HEK293 (cell line): ENCODE data around the gene MRGPRE.

ENCODE experiments used
- CTCF ChIA-PET: fragments of 350-600 bp; formaldehyde crosslinking; extraction: SDS; loops from one replicate; lab custom pipeline; 2021; ENCODE audit warnings: antibody characterized with exemption; lab: Yijun Ruan, JAX
- POLR2A ChIA-PET: fragments of 300-600 bp; formaldehyde crosslinking; extraction: SDS; loops from one replicate; lab custom pipeline; 2020; ENCODE audit warnings: antibody characterized with exemption, inconsistent platforms; lab: Yijun Ruan, JAX
- H3K27ac ChIP-seq: fragments of 200-500 bp; sonication (Bioruptor generic); 2 replicates; pipeline ENCODE4 v1.5.1; 2014; ENCODE audit warnings: low read depth, low read length, control low read depth, inconsistent platforms; ENCODE audit errors: extremely low read depth
- H3K36me3 ChIP-seq, 2 experiments: fragments of 200-500 bp in 1 of 2; sonication (Bioruptor generic) in 1 of 2; 1 replicate in 1 of 2; 2 replicates in 1 of 2; pipeline ENCODE4 v1.5.1; 2014 to 2017; ENCODE audit warnings: inconsistent platforms in 2 of 2, low read length in 2 of 2; ENCODE audit not compliant: control insufficient read depth in 2 of 2, insufficient read depth in 1 of 2
- H3K4me1 ChIP-seq: fragments of 200-500 bp; sonication (Bioruptor generic); 2 replicates; pipeline ENCODE4 v1.5.1; 2014; ENCODE audit warnings: mild to moderate bottlenecking, low read length, inconsistent platforms; ENCODE audit not compliant: control insufficient read depth, insufficient read depth
- H3K4me3 ChIP-seq: 2 replicates; pipeline ENCODE4 v1.5.1; 2011; ENCODE audit warnings: low read depth, mild to moderate bottlenecking, control low read depth, low read length, moderate library complexity
- H3K9me3 ChIP-seq: fragments of 200-500 bp; sonication (Bioruptor generic); 2 replicates; pipeline ENCODE4 v1.5.1; 2014; ENCODE audit warnings: low read depth, low read length, inconsistent platforms; ENCODE audit not compliant: control insufficient read depth, insufficient read depth
- BCL6B ChIP-seq: fragments of 450-650 bp; formaldehyde crosslinking; IDR thresholded peaks from 2 replicates; pipeline ENCODE4 v1.5.1; 2017; ENCODE audit warnings: missing biosample characterization, missing genetic modification characterization
- EGR2 ChIP-seq: fragments of 450-650 bp; formaldehyde crosslinking; IDR thresholded peaks from 2 replicates; pipeline ENCODE4 v1.5.1; 2016; ENCODE audit warnings: low read depth, missing biosample characterization, missing genetic modification characterization
- HOXC10 ChIP-seq: sonication (generic); formaldehyde crosslinking; IDR thresholded peaks from 2 replicates; pipeline ENCODE4 v1.8.1; 2023; ENCODE audit warnings: mild to moderate bottlenecking, missing genetic modification reagents
- MYNN ChIP-seq: fragments of 450-650 bp; formaldehyde crosslinking; IDR thresholded peaks from 2 replicates; pipeline ENCODE4 v1.5.1; 2016; ENCODE audit warnings: missing biosample characterization, missing genetic modification characterization, borderline replicate concordance
- ZBTB10 ChIP-seq: fragments of 450-650 bp; formaldehyde crosslinking; IDR thresholded peaks from 2 replicates; pipeline ENCODE4 v1.5.1; 2016; ENCODE audit warnings: missing biosample characterization, missing genetic modification characterization
- ZNF114 ChIP-seq: fragments of 450-650 bp; formaldehyde crosslinking; IDR thresholded peaks from 2 replicates; pipeline ENCODE4 v1.5.0; 2017; ENCODE audit warnings: missing biosample characterization, missing genetic modification characterization
- ZNF148 ChIP-seq: fragments of 450-650 bp; formaldehyde crosslinking; IDR thresholded peaks from 2 replicates; pipeline ENCODE4 v1.5.0; 2017; ENCODE audit warnings: missing biosample characterization, missing genetic modification characterization, borderline replicate concordance
- ZNF184 ChIP-seq: fragments of 450-650 bp; IDR thresholded peaks from 2 replicates; pipeline ENCODE4 v1.5.1; 2018; ENCODE audit warnings: missing biosample characterization, mild to moderate bottlenecking, missing genetic modification characterization
- ZNF26 ChIP-seq: fragments of 450-650 bp; formaldehyde crosslinking; IDR thresholded peaks from 2 replicates; pipeline ENCODE4 v1.5.1; 2016; ENCODE audit warnings: missing biosample characterization, missing genetic modification characterization
- ZNF426 ChIP-seq: fragments of 450-650 bp; formaldehyde crosslinking; IDR thresholded peaks from 2 replicates; pipeline ENCODE4 v1.5.1; 2017; ENCODE audit warnings: missing biosample characterization, missing genetic modification characterization, mild to moderate bottlenecking, inconsistent platforms, moderate library complexity
- ZNF555 ChIP-seq: fragments of 450-650 bp; formaldehyde crosslinking; conservative IDR thresholded peaks from 2 replicates; pipeline ENCODE4 v1.5.1; 2017; ENCODE audit warnings: missing biosample characterization, mild to moderate bottlenecking, missing genetic modification characterization, inconsistent platforms
- ZNF704 ChIP-seq: fragments of 450-650 bp; formaldehyde crosslinking; IDR thresholded peaks from 2 replicates; pipeline ENCODE4 v1.5.1; 2016; ENCODE audit warnings: missing biosample characterization, missing genetic modification characterization
- ZNF747 ChIP-seq: fragments of 450-650 bp; formaldehyde crosslinking; IDR thresholded peaks from 2 replicates; pipeline ENCODE4 v1.5.1; 2016; ENCODE audit warnings: missing biosample characterization, missing genetic modification characterization
- ZNF785 ChIP-seq: fragments of 450-650 bp; formaldehyde crosslinking; IDR thresholded peaks from 2 replicates; pipeline ENCODE4 v1.5.1; 2016; ENCODE audit warnings: missing biosample characterization, missing genetic modification characterization
- ZSCAN30 ChIP-seq: fragments of 450-650 bp; IDR thresholded peaks from 2 replicates; pipeline ENCODE4 v1.5.1; 2018; ENCODE audit warnings: missing biosample characterization, mild to moderate bottlenecking, missing genetic modification characterization, moderate library complexity
- TF ChIP-seq, protein P1 (sequence below): fragments of 450-650 bp; formaldehyde crosslinking; IDR thresholded peaks from 2 replicates; pipeline ENCODE4 v1.5.1; 2016; ENCODE audit warnings: missing biosample characterization, missing genetic modification characterization, low read depth
- TF ChIP-seq, protein P2 (sequence below): fragments of 450-650 bp; formaldehyde crosslinking; optimal IDR thresholded peaks from 2 replicates; pipeline ENCODE3; 2016; ENCODE audit warnings: missing biosample characterization, mild to moderate bottlenecking, missing genetic modification characterization
- TF ChIP-seq, protein P3 (sequence below): fragments of 450-650 bp; formaldehyde crosslinking; IDR thresholded peaks from 2 replicates; pipeline ENCODE4 v1.5.1; 2016; ENCODE audit warnings: missing biosample characterization, missing genetic modification characterization

MRGPRE gene

GRCh38 chr11:3214420-3214699 lies 17.9 kb downstream of the MRGPRE start:
- Histone ChIP-seq H3K4me3 (no peak overlapping the region), H3K36me3 (no peaks in the 10 kb centered on the region), H3K9me3 (no peaks in the 10 kb centered on the region), H3K27ac (no peak overlapping the region), H3K4me1 (no peaks in the 10 kb centered on the region)
- POLR2A ChIA-PET: interaction anchor here (0.6 kb wide), 1 partner anchor 838 kb away, joined by 3 read pairs; no protein-coding TSS in a partner anchor
- CTCF ChIA-PET: interaction anchor here (0.6 to 2.2 kb wide), 5 partner anchors 103 to 301 kb away, joined by 3 to 7 read pairs (median 4); no protein-coding TSS in a partner anchor
- no peak for TF ChIP-seq ZNF785
- TF ChIP-seq ZNF747 (tag by site-specific recombination): no peak
- no peak for TF ChIP-seq EGR2
- no peak for TF ChIP-seq ZNF26
- TF ChIP-seq, protein P1, sequence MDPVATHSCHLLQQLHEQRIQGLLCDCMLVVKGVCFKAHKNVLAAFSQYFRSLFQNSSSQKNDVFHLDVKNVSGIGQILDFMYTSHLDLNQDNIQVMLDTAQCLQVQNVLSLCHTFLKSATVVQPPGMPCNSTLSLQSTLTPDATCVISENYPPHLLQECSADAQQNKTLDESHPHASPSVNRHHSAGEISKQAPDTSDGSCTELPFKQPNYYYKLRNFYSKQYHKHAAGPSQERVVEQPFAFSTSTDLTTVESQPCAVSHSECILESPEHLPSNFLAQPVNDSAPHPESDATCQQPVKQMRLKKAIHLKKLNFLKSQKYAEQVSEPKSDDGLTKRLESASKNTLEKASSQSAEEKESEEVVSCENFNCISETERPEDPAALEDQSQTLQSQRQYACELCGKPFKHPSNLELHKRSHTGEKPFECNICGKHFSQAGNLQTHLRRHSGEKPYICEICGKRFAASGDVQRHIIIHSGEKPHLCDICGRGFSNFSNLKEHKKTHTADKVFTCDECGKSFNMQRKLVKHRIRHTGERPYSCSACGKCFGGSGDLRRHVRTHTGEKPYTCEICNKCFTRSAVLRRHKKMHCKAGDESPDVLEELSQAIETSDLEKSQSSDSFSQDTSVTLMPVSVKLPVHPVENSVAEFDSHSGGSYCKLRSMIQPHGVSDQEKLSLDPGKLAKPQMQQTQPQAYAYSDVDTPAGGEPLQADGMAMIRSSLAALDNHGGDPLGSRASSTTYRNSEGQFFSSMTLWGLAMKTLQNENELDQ (tag by site-specific recombination): no peak
- TF ChIP-seq ZSCAN30 (tag by site-specific recombination): no peak

GRCh38 chr11:3213659-3214419 lies 18.4 kb downstream of the MRGPRE start:
- POLR2A ChIA-PET: no interaction called here
- CTCF ChIA-PET: interaction anchor here (0.6 to 1.1 kb wide), 2 partner anchors 102 to 142 kb away, joined by 4 to 5 read pairs; no protein-coding TSS in a partner anchor
- H3K27ac ChIP-seq: no peak overlapping the region
- no peaks in the 10 kb centered on the region for H3K4me1 ChIP-seq
- H3K36me3 ChIP-seq: no peaks in the 10 kb centered on the region
- no peaks in the 10 kb centered on the region for H3K9me3 ChIP-seq
- no peak overlapping the region for H3K4me3 ChIP-seq
- TF ChIP-seq ZNF148 (tag by site-specific recombination) (no peak), ZNF114 (tag by site-specific recombination) (no peak), MYNN (tag by site-specific recombination) (no peak), ZNF704 (no peak), ZNF555 (tag by site-specific recombination) (no peak), ZNF184 (no peak), BCL6B (no peak), HOXC10 (CRISPR knock-in tag) (no peak), ZBTB10 (tag by site-specific recombination) (no peak), ZNF426 (tag by site-specific recombination) (no peak)
- TF ChIP-seq, protein P2, sequence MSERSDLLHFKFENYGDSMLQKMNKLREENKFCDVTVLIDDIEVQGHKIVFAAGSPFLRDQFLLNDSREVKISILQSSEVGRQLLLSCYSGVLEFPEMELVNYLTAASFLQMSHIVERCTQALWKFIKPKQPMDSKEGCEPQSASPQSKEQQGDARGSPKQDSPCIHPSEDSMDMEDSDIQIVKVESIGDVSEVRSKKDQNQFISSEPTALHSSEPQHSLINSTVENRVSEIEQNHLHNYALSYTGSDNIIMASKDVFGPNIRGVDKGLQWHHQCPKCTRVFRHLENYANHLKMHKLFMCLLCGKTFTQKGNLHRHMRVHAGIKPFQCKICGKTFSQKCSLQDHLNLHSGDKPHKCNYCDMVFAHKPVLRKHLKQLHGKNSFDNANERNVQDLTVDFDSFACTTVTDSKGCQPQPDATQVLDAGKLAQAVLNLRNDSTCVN (tag by site-specific recombination): no peak
- TF ChIP-seq, protein P3, sequence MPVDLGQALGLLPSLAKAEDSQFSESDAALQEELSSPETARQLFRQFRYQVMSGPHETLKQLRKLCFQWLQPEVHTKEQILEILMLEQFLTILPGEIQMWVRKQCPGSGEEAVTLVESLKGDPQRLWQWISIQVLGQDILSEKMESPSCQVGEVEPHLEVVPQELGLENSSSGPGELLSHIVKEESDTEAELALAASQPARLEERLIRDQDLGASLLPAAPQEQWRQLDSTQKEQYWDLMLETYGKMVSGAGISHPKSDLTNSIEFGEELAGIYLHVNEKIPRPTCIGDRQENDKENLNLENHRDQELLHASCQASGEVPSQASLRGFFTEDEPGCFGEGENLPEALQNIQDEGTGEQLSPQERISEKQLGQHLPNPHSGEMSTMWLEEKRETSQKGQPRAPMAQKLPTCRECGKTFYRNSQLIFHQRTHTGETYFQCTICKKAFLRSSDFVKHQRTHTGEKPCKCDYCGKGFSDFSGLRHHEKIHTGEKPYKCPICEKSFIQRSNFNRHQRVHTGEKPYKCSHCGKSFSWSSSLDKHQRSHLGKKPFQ (tag by site-specific recombination): no peak
